Right kidney (tissue), 1 donor: ENCODE results near the gene OBSCN.

Experiments
- DNase-seq: peaks from one replicate; pipeline ENCODE4 v3.0.0-alpha.2; 2016

OBSCN gene

GRCh38 chr1:228288536-228289238 lies 80.8 kb downstream of the OBSCN start:
- DNase-seq = no peak

DNA sequence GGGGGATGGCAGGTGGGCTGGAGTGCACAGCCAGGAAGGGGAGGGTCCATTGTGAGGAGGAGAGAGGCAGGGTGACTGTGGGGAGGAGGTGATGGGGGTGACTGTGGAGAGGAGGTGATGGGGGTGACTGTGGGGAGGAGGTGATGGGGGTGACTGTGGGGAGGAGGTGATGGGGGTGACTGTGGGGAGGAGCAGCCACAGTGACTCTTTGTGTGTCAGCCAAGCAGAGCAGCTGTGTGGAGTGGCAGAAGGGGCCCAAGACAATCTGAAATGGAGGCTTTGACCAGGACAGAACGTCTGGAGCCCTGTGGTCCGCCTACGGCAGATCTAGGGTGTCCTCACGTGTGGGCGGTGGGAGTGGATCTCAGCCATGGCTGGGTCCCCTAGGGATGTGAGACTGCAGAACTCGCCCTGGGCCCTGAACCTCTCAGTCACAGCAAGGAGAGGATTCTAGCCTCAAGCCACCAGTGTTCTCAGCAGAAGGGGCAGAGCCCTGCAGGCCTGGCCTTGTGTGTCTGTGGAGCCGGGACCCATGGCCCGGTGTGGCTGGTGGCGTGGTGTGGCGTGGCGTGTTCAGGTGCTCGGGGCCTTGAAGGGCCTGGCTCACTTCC lies 81.5 kb downstream of the OBSCN start:
- DNase-seq = no peak

DNA sequence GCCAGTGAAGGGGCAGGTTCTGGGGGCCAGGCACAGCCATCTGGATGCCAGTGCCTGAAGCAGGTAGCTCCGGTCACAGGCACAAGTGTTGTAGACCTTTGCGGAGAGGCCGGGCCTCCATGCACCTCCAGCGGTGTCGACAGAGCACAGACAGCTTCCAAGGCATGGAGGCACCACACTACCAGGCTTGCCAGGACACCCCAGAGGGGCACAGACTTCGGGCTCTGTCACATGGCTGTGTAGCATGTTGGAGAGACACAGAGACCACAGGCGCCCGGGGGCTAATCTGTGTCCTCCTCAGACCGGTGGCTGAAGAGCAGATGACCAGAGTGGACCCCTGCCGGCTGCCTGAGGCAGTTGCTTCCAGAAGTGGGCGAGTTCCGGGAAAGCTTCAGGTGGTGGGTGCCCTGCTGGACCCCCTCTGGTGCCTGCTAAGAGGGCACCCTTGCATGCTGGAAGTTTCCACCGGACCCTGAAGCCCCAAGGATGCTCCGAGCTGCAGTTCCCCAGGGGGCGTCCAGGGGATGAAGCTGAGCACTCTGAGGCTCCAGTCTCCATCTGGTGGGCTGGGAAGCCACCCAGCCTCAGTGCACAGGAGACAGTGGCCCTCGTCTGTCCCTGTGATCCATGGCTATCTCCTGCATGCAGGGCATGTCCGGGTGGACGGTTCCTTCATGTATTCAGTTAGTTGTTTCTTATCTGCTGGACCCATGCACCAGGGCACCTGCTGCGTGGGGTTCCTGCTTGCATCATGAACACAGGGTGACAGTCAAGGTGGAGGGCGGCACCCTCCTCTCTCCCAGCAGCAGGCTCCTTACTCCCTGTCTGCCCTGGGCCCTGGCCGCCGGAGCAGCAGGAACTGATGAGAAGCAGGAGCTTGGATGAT lies 82.4 kb downstream of the OBSCN start:
- no peak for DNase-seq

DNA sequence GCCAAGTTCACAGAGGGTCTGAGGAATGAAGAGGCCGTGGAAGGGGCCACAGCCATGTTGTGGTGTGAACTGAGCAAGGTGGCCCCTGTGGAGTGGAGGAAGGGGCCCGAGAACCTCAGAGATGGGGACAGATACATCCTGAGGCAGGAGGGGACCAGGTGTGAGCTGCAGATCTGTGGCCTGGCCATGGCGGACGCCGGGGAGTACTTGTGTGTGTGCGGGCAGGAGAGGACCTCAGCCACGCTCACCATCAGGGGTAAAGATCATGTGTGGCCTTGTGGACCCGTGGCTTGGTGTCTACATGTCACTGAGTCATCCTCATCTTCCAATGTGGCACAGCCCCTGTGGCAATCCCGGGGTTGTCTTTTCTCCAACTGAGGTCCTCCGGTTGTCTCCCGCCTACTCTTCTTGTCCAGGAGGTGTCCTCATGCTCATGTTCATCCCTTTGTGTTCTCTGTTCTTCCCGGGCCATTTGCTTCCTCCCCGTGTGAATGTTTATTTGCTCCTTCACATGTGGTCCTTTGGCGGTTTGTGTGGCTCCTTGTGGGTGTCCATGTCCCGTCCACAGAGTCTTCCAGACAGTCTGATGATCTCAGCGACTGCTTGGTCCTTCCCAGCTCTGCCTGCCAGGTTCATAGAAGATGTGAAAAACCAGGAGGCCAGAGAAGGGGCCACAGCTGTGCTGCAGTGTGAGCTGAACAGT lies 84.2 kb downstream of the OBSCN start:
- DNase-seq = no peak

- DNase-seq = no peak
These were observed 84.7 kb downstream of the OBSCN start for GRCh38 chr1:228292609-228292911.

DNA sequence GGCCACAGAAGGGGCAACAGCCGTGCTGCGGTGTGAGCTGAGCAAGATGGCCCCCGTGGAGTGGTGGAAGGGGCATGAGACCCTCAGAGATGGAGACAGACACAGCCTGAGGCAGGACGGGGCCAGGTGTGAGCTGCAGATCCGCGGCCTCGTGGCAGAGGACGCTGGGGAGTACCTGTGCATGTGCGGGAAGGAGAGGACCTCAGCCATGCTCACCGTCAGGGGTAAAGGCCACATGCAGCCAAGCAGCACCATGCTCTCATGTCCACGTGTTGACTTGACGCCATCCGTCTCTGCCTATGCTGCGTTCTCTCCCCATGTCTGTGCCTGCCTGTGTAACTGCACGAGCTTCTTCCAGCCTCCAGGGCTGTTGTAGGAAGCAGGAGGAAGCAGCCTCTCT lies 85.5 kb downstream of the OBSCN start:
- no peak for DNase-seq

- DNase-seq = no peak
These were observed 86.1 kb downstream of the OBSCN start for GRCh38 chr1:228293816-228294500.

GRCh38 chr1:228294717-228295116 lies 86.9 kb downstream of the OBSCN start:
- DNase-seq = no peak

DNA sequence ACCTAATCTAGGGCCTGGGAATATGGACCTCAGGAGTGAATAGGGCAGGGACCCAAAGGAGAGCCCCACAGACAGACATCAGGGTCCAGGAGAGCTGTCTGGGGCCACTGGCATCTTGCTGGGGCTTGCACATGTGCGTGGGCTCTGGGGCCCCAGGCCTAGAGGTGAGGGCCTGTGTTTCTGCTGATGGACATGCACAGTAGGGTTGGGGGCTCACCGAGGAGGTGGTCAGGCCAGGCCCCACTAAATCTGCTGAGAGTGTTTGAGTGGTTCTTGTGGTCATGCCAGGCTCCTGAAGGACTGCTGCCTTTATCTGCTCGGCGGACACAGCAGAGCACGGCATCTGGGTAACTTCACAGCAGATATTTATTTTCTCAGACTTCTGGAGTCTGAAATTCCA lies 87.4 kb downstream of the OBSCN start:
- no peak for DNase-seq

GRCh38 chr1:228295981-228296380 lies 88.1 kb downstream of the OBSCN start:
- no peak for DNase-seq

GRCh38 chr1:228297242-228297641 lies 89.4 kb downstream of the OBSCN start:
- no peak for DNase-seq

DNA sequence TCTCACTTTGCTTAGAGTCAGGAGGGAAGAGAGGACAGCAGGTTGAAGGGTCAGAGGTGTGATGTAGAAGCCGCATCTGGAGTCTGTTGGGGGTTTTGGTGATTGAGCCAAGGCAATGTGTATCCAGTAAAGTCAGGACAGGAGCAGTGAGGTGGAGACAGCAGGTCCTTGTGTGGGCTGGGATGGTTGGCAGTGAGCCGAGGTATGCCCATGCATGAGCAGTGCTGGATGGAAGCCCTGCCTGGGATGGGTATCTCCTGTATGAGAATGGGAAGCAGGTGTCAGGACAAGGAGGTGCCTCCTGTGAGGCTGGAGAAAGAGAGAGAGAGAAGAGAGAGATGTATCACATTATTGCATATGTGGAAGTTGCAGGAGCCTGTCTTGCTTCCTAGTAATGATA lies 90.0 kb downstream of the OBSCN start:
- DNase-seq = no peak

DNA sequence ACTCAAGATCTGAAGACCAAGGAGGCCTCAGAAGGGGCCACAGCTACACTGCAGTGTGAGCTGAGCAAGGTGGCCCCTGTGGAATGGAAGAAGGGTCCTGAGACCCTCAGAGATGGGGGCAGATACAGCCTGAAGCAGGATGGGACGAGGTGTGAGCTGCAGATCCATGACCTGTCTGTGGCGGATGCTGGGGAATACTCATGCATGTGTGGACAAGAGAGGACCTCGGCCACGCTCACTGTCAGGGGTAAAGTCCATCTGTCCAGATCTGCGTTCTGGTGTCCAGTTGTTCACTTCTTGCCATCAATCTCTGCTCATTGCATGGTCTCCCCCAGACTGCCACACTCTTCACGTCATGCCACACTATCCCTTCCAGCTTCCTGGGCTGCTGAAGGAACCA lies 90.6 kb downstream of the OBSCN start:
- no peak for DNase-seq

DNA sequence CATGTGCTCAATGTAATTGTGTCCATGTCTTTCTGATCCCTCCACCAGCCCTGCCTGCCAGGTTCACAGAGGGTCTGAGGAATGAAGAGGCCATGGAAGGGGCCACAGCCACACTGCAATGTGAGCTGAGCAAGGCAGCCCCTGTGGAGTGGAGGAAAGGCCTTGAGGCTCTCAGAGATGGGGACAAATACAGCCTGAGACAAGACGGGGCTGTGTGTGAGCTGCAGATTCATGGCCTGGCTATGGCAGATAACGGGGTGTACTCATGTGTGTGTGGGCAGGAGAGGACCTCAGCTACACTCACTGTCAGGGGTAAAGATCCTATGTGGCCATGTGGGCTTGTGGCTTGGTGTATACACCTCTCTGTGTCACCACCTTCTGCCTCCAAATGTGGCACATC lies 91.4 kb downstream of the OBSCN start:
- no peak for DNase-seq

- no peak for DNase-seq
These were observed 92.1 kb downstream of the OBSCN start for GRCh38 chr1:228299901-228300300.

DNA sequence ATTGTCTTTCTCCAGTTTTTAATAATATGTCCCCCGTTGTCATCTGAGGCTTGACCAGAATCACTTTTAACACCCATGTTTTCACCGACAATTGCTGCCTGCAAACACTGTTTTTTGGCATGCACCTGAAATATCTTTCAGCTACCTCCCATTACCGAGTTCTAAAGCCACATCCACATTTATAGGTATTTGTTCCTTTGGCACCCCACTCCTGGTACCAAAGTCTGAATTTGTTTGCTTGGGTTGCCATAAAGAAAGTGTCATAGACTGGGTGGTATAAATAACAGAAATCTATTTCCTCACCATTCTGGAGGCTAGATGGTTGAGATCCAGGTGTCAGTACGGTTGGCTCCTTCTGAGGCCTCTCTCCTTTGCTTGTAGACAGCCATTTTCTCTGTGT lies 94.2 kb downstream of the OBSCN start:
- DNase-seq = no peak

GRCh38 chr1:228303596-228303995 lies 95.8 kb downstream of the OBSCN start:
- no peak for DNase-seq

DNA sequence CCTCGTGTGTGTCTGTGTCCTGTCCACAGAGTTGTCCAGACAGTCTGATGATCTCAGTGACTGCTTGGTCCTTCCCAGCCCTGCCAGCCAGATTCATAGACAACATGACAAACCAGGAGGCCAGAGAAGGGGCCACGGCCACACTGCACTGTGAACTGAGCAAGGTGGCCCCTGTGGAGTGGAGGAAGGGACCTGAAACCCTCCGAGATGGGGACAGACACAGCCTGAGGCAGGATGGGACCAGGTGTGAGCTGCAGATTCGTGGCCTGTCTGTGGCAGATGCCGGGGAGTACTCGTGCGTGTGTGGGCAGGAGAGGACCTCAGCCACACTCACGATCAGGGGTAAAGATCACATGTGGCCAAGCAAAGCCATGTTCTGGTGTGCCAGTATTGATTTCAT lies 96.4 kb downstream of the OBSCN start:
- no peak for DNase-seq

DNA sequence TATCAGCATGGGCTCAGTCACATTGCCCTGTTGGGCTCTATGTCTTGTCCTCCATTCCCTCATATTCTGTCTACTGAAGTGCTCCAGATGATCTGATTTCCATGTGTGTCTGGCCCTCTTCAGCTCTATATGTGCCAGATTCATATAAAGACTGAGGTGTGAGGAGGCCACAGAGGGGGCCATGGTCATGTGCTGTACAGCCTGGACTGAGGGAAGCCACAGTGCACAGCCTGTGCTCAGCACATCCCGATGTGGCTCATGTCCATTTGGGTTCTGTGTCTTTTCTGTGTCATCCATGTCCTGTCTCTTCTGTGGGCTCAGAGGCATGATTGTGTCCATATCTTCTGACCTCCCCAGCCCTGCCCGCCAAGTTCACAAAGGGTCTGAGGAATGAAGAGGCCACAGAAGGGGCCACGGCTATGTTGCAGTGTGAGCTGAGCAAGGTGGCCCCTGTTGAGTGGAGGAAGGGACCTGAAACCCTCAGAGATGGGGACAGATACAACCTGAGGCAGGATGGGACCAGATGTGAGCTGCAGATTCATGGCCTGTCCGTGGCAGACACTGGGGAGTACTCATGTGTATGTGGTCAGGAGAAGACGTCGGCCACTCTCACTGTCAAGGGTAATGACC lies 97.0 kb downstream of the OBSCN start:
- DNase-seq = no peak

DNA sequence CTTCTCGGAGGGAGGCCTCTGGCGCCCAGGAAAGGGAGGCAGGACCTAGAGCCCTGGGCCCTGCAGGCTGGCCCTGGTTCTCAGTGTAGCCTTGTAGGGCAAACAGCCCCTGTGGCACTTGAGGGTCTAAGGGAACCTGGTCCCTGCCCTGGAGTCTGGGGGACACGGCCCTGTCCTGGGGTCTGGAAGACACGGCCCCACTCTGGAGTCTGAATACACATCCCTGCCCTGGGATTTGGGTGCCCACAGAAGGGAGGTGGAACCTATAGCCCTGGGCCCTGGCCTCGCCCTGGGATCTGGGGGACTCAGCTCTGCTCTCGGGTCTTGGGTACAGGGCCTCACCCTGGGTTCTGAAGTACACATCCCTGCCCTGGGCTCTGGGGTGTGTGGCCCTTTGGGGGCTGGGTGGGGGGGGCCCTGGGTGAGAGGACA lies 97.9 kb downstream of the OBSCN start:
- no peak for DNase-seq

GRCh38 chr1:228306275-228307217 lies 98.7 kb downstream of the OBSCN start:
- DNase-seq = peak; percentile 18
